GM18498 (cell line): Measurements from ENCODE around the gene LRP5.
"Not testable (repeated sequence)": the region's sequence is repeated elsewhere in the genome, so short reads cannot be mapped to it uniquely, and the experiment has no call there.

Experiments used
- ATAC-seq: cut with Tn5 transposase; IDR thresholded peaks from one replicate; pipeline ENCODE4 v1.9.1; 2021; ENCODE audit warnings: mild to moderate bottlenecking, moderate library complexity; ENCODE audit not compliant: unreplicated experiment

The LRP5 gene

DNA sequence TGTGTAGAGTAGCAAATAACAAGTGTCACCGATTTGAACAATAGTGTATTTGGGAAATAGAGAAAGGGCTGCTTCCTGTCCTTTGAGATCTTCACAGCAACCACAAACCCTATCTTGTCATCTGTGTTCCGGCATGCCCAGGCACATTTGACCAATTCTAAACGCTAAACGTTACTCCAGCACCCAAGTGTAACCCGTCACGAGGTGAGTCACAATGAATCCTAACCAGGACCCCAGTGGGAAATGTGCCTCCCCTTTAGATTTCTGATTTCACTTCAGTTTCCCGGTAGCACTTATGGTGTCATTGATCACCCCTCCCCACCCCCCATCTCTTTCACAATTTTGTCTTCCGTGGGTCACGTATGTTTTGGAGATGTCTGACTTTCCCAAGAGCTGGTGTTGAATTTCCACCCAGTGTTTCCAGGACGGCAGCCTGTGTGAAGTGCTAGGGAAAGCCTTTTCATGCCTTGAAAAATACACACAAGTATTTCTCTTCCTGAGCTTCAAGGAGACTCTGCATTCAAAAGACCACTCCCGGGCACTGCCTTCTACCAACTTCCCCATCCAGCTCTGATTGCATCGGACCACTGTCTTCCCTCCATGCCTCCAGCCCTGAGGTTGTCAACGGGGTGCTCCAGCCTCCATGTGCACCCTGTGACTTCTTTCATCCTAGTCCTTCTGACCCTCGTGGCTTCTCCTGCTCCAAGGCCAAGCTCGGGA is 30.1 kb upstream of the LRP5 start:
- peak; percentile 72 for ATAC-seq

DNA sequence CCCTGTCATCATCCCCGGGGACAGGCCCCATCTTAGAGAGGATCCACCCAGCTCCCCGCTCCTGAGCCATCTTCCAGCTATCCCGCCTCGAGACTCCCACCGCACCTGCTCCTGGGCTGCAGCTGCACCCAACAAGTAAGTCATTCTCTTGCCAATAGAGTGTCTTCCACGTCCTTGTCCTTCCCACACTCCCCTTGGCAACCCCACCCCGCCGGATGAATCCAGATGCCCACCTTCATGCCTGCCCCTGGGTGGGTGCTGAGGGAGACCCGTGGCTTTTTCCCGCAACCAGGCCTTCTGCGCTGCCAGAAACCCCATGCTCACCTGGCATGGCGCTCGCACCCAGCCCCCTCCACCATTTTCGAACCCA is 29.5 kb upstream of the LRP5 start:
- no peak for ATAC-seq

DNA sequence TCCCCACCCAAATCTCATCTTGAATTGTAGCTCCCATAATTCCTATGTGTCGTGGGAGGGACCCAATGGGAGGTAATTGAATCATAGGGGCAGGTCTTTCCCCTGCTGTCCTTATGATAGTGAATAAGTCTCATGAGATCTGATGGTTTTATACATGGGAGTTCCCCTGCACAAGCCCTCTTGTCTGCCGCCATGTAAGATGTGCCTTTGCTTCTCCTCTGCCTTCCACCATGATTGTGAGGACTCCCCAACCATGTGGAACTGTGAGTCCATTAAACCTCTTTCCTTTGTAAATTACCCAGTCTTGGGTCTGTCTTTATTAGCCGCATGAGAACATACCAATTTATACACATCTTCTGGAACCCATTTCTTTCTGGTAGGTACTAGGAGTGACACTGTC is 27.8 kb upstream of the LRP5 start:
- not testable (repeated sequence) for ATAC-seq

DNA sequence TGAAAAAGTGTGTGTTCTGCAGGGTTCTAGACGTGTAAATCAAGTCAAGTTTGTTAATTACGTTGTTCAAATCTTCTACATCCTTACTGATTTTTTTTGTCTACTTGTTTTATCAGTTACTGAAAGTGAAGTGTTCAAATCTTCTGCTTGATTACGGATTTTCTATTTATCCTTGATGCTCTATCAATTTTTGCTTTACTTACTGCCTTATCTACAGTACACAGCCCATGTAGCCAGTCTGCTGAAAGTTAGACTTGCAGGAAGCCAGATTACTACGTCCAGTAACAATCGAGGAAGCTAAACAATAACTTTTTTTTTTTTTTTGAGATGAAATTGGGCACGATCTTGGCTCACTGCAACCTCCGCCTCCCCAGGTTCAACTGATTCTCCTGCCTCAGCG is 25.0 kb upstream of the LRP5 start:
- no peak for ATAC-seq

DNA sequence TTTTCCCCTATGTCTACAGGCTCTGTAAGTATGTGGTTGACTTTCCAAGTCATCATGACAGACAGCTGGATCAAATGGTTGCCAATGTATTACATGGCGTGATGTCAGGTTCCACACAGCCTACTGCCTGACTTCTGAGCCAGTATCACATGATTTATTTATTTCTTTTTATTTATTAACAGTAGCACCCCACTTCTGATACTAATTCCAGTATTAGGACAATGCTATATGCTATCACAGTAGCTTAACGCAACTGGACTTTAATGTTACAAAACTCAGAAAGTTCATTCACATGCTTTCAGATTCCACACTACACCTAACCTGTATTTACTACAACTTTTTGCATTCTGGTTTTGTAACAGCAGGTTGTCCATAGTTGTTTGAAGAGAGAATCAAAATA is 22.9 kb upstream of the LRP5 start:
- no peak for ATAC-seq

DNA sequence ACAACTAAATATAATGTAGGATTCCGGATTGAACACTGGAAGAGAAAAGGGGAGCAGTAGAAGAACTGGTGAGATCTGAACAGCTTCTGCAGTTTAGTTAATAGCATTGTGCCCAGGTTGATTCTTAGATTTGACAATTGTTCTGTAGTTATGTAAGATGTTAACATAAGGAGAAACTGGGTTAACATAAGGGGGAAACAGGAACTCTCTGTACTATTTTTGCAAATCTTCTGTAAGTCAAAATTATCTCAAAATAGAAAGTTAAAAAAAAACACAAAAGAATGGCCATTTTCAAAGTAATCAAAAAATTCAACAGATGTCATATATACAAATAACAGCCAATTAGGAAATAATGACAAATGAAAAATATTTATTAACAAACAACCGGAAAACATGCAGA is 18.7 kb upstream of the LRP5 start:
- no peak for ATAC-seq

DNA sequence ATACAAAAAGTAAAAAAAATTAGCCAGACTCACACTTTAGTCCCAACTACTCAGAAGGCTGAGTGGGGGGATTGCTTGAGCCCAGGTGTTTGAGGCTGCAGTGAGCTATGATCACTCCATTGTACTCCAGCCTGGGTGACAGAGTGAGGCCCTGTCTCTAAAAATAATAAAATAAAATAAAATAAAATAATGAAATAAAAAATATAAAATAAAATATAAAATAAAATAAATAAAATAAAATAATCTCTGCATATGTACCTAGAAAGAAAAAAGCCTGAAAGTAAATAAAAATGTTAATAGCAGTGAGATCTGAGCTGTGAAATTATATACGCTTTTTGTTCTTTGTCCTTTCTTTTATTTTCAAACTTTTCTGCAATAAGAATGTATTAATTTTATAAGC is 17.1 kb upstream of the LRP5 start:
- no peak for ATAC-seq

DNA sequence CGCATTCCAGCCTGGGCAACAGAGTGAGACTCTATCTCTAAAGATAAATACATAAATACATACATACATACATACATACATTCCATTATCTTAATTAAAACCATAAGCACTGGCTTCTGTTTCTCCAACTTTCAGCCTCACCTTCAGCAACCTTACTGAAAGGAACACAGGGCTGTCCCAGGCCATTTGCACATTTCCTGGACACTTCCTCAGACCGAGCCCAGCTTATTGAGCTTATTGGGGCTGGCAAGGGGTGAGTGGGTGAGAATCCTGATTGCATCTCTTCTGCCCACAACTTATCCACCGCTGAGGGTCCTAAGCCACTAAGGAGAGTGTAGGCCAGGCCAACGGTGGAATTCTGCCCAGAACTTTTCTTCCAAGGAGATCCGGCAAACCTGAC is 16.5 kb upstream of the LRP5 start:
- no peak for ATAC-seq

DNA sequence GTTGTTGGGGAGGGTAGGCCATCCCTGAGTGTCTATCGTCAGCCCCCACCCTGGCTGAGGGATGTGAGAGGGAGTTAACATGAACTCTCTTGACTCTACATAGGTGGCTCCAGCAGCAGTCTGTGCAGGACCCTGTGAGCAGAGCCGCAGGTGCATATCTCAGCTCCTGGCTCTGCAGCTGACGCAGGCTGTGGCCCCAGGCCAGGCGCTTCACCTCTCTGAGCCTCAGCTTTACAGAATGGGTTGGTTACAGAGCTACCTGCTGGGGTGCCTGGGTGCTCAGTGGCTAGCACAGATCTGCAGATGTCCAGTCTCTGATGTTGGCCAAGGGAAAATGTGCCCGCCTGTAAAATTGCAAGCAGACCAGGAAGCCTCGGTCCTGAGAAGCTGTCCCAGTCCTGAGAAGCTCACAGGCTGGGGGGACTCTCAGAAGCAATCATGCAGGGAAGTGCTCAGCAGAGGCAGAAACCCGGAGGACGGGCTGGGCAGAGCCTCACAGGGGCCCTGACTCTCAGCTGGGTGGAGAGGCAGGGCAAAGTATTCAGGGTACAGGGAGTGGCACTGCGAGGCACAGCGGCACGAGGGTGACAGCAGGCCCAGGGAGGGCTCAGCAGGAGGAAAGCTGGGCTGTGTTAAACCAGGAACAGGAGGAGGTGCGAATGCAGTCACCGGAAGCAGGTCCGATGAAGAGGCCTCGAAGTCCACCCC is 15.9 kb upstream of the LRP5 start:
- ATAC-seq: no peak

DNA sequence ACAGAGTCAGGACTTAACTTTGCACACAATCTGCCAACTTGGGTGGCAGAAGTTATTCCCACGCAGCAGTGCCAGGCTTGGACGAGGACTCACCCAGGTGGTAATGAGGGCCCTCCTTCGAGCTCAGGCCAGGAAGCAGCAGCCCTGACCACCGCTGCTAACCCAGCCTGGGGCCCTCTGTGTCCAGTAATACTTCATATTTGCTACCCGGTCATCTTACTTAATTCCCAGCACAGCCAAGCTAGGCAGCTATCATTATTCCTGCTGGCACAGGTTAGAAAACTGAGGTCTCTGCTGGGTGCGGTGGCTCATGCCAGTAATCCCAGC is 15.4 kb upstream of the LRP5 start:
- no peak for ATAC-seq

DNA sequence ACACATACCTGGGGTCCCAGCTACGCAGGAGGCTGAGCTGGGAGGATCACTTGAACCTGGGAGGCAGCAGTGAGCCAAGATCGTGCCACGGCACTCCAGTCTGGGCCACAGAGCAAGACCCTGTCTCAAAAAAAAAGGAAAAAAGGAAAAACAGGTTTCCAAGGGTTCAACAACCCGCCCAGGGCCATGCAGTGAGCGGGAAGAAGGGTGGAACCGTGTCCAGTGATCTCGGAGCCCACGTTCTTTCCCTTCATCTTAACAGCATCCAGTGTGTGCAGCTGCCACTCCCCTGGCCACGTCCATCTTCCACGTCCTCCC is 14.9 kb upstream of the LRP5 start:
- no peak for ATAC-seq

DNA sequence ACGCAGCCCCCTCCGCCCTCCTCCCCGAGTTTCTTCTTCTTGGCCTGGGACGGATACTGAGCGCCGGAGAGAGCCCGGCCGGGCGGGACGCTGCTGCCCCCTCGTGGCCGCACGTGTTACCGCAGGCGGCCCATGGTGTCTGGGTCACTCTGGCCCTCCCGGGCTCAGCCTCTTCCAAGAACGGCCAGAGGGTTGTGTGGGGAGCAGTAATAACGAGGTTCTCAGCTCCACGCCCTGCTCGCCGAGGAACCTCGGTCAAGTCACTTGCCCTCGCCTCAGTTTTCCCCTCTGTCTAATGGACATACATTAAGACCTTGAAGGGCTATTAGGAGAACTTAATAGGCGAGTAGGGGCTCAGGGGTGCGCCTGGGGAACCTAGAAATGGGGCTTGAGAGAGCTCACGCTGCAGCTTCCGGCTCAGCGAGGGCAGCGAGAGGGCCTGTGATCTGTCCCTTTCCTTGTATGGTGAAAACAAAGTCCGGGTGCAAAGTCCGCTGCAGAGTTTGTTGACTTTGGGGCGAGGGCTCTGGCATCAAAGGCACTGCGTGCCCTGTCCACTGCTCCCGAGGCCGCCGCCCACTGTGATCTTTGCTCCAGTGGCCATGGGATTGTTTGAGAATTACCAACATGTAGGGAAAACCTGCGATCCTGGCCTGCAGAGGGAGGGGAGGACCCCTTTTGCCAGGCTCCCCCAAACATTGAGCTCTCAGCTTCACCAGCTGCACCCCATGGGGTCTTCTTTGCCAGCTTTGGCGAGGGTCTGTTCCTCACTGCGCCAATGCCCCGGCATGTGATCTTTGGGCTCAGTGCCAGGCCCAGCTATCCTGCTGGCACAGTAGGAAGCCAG is 14.4 kb upstream of the LRP5 start:
- no peak for ATAC-seq

DNA sequence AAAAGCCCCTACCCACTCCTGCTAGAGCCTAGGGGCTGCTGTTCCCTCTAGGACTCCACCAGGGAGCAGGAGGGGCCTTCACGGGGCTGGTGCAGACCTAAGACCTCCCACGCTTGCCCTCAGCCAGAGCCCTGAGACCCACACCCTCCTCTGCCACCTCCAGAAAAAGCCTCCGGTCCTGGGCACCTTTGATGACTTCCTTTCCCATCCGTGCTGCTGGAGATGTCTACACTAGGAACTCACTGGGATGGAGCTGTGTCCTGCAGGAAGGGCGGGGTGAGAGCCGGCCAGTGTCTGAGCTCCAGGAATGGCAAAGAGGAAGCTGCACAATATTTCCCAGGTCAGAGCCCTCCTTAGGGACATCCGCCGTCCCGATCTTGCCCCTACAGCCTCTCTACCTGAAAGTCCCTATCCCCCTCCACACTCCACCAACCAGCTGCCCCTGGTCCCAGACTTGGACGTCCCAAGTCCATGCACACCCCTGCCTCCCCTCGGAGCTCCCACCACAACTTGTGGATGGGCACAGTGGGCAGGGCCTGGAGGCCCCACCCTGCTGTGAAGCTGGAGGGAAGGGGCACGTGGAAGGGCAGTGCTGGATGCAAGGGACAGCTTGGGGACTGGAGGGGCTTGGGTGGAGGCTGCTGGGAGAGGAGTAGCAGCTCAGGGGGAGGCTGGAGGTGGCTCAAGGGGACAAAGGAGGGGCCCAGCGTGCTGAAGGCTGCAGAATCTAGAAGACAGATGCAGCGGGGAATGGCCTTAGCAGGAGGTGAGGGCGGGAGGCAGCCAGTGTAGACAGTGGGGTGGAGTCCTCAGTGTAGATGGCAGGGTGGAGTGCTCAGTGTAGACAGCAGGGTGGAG is 13.5 kb upstream of the LRP5 start:
- no peak for ATAC-seq

DNA sequence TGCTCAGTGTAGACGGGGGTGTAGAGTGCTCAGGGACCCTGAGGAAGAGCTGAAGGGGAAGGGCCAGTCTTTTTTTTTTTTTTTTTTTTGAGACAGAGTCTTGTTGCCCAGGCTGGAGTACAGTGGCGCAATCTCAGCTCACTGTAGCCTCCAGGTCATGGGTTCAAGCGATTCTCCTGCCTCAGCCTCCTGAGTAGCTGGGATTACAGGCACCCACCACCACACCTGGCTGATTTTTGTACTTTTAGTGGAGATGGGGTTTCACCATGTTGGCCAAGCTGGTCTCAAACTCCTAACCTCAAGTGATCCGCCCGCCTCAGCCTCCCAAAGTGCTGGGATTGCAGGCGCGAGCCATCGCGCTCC is 12.9 kb upstream of the LRP5 start:
- ATAC-seq: not testable (repeated sequence)

DNA sequence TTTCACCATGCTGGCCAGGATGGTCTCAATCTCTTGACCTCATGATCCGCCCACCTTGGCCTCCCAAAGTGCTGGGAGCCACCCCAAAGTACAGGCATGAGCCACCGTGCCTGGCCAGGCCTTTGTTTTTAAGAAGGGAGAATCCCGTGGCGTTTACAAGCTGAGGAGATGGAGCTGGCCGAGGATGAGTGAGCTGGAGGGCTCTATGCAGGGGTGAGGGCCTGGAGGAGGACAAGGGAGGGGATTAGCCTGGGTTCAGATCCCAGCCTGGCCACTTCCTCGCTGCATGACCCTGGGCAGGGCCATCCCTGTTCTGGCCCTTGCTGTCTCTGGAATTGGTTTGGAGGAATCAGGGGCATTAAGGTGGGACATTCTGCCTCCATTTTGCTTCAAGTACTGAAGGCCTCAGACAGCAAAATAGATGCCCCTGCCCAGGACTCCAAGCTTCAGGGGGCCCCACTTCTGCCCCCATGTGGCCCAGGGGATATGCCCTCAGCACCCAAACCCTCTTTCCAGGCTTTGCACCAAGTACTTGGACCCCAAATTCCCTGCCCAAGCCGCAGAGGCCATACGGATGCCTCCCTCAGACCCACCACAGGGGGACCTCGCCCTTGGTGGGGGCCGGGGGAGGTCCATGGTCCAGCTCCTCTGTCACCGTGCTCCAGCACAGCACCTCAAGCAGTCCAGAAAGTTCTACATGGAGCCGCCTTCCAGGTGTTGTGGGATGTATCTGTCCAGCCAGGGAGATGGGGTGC is 12.1 kb upstream of the LRP5 start:
- no peak for ATAC-seq

DNA sequence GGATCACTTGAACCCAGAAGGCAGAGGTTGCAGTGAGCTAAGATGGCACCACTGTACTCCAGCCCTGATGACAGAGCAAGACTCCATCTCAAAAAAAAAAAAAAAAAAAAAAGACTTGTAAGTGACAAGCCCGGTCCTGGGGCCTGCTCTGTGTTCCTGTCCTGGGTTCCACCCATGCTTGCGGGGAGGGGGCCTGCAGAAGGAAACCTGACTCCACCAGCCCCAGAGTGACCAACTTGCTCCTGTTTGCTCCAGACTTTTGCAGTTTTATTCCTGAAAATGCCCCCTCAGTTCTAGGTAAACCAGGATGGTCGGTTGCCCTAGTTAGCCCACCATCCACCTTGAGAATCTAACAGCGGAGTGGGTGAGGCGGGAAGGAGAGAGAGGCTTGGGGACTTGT is 10.1 kb upstream of the LRP5 start:
- no peak for ATAC-seq

DNA sequence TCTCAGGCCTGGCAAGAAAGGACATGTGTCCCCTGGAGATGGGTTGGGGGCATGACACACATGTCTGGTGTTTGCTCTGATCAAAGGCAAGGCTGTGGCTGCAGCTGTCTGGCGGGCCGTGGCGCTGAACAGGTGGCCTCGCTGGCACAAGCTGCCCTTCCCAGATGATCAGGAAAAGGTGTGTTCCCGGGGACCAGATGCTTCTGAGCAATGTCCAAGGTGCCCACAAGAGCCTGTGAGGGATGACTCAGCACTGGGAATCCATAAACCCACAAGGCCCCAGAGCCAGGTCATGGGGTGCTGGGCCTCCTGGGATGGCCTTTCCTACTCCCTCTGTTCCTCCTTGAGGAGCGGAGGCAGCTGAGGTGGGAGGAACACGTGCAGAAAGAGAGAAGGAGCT is 9.7 kb upstream of the LRP5 start:
- no peak for ATAC-seq

DNA sequence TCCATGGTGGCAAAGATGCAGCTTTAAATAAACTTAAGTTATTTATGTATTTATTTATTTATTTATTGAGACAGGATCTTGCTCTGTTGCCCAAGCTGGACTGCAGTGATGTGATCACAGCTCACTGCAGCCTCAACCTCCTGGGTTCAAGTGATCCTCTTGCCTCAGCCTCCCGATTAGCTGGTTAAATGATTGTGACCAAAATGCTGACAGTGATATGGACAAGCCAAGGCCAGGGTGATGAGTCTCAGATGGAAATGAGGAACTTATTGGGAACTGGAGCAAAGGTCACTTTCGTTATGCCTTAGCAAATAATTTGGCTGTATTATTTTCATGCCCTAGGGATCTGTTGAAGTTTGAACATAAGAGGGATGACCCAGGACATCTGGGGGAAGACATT is 9.3 kb upstream of the LRP5 start:
- no peak for ATAC-seq

DNA sequence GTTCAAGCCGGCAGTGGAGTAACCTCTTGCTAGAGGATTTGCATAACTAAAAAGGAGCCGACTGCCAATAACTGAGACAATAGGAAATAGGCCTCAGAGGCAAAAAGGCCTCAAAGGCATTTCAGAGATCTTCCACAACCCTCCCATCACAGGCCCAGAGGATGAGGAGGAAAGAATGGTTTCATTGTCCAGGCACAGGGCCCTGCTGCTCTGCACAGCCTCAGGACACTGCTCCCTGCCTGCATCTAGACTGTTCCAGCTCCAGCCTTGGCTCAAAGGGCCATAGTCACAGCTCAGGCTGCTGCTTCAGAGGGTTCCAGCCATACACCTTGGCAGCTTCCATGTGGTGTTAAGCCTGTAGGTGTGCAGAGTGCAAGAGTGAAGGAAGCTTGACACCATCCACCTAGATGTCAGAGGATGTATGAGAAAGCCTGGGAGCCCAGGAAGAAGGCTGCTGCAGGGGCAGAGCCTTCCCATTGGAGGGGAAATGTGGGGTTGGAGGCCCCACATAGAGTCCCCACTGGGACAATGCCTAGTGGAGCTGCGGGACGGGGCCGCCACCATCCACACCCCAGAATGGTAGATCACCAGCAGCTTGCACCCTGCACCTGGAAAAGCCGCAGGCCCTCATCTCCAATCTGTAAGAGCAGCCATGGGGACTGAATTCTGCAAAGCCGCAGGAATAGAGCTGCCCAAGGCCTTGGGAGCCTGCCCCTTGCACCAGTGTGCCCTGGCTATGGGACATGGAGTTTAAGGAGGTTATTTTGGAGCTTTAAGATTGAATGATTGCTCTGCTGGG is 8.2 kb upstream of the LRP5 start:
- no peak for ATAC-seq

DNA sequence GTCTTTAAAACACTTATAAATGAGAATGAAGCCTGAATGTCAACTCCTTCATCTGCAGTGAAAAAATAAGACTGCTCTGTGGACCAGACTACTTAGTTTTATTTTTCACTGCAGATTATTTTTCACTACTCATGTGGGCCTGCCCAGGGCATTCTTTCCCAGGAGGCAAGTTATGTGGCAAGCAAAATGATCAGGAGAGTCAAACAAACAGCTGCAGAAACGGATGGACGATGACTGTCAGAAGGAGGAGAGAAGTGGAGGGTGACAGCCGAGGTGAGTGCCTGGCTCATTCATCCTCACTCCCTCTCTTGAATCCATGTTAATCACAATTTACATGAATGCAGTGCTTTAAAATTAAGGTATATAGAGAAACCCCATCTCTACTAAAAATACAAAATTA is 5.8 kb upstream of the LRP5 start:
- no peak for ATAC-seq
